GM23248 (cell line): ENCODE results near the gene CCDC18. TPM values are rescaled to one million over a fixed set of nuclear protein-coding genes. Genes with fewer than 3 reads are reported as not detected.
"Not testable (repeated sequence)": the region's sequence is repeated elsewhere in the genome, so short reads cannot be mapped to it uniquely, and the experiment has no call there.

Source experiments
- DNase-seq: peaks from one replicate; pipeline ENCODE4 v3.0.0-alpha.2; 2015
- H2AFZ ChIP-seq: fragments of 200-600 bp; sonication (generic); 2 replicates; pipeline ENCODE4 v1.6.1; 2016; ENCODE audit warnings: antibody characterized with exemption
- H3F3A ChIP-seq: fragments of 200-600 bp; sonication (generic); 2 replicates; pipeline ENCODE4 v1.6.1; 2016; ENCODE audit warnings: mild to moderate bottlenecking, antibody characterized with exemption, mixed run types; ENCODE audit not compliant: insufficient read depth
- H3K27ac ChIP-seq: fragments of 200-600 bp; sonication (generic); 2 replicates; pipeline ENCODE4 v1.5.1; 2016; ENCODE audit warnings: mild to moderate bottlenecking
- H3K27me3 ChIP-seq: fragments of 200-600 bp; sonication (generic); replicated peaks from 2 replicates; pipeline ENCODE4 v1.6.1; 2016; ENCODE audit warnings: mild to moderate bottlenecking; ENCODE audit not compliant: insufficient read depth
- H3K36me3 ChIP-seq: fragments of 200-600 bp; sonication (generic); 2 replicates; pipeline ENCODE4 v1.6.1; 2016; ENCODE audit warnings: low read depth, mild to moderate bottlenecking
- H3K4me1 ChIP-seq: fragments of 200-600 bp; sonication (generic); 2 replicates; pipeline ENCODE4 v1.6.1; 2016; ENCODE audit warnings: mild to moderate bottlenecking; ENCODE audit not compliant: insufficient read depth
- H3K4me2 ChIP-seq: fragments of 200-600 bp; sonication (generic); one replicate; pipeline ENCODE4 v1.6.1; 2016; ENCODE audit warnings: mild to moderate bottlenecking; ENCODE audit not compliant: unreplicated experiment
- H3K4me3 ChIP-seq: fragments of 200-600 bp; sonication (generic); 2 replicates; pipeline ENCODE4 v1.5.1; 2016; ENCODE audit warnings: mild to moderate bottlenecking
- H3K79me2 ChIP-seq: fragments of 200-600 bp; sonication (generic); 2 replicates; pipeline ENCODE4 v1.6.1; 2016; ENCODE audit warnings: mild to moderate bottlenecking; ENCODE audit not compliant: insufficient read depth
- H3K9ac ChIP-seq: fragments of 200-600 bp; sonication (generic); 2 replicates; pipeline ENCODE4 v1.6.1; 2016; ENCODE audit warnings: mild to moderate bottlenecking
- H3K9me2 ChIP-seq: fragments of 200-600 bp; sonication (generic); 2 replicates; pipeline ENCODE4 v1.6.1; 2016; ENCODE audit warnings: mixed run types, mild to moderate bottlenecking, moderate library complexity; ENCODE audit not compliant: insufficient read depth
- H3K9me3 ChIP-seq: fragments of 200-600 bp; sonication (generic); one replicate; pipeline ENCODE4 v1.6.1; 2017; ENCODE audit warnings: low read depth
- H4K20me1 ChIP-seq: fragments of 200-600 bp; sonication (generic); 2 replicates; pipeline ENCODE4 v1.6.0; 2016; ENCODE audit not compliant: insufficient read depth
- EZH2 ChIP-seq: fragments of 200-600 bp; sonication (generic); IDR thresholded peaks from 2 replicates; pipeline ENCODE4 v1.6.1; 2018; ENCODE audit warnings: antibody characterized with exemption, mild to moderate bottlenecking; ENCODE audit not compliant: insufficient read depth, poor library complexity, severe bottlenecking
- EZH2phosphoT487 ChIP-seq: fragments of 200-600 bp; sonication (generic); IDR thresholded peaks from 2 replicates; pipeline ENCODE4 v1.6.1; 2018; ENCODE audit warnings: antibody characterized with exemption, moderate library complexity, mild to moderate bottlenecking, low read depth; ENCODE audit not compliant: insufficient read depth
- WGBS, 2 experiments: methylation state at CpG; one replicate each; pipeline ENCODE4 v1.1.6; 2015 to 2017; ENCODE audit warnings: low lambda C conversion rate in 2 of 2, low coverage in 1 of 2; ENCODE audit errors: missing lambda C conversion rate in 2 of 2; 5-methylcytosine and 5-hydroxymethylcytosine counted together
- in situ Hi-C: fragments of 300-500 bp; cut with MboI; formaldehyde crosslinking; loops from 2 replicates; pipeline ENCODE4 v1.15.0; 2020
- polyA plus RNA-seq: library from polyadenylated mRNA; unstranded; fragments of >200 nt; fragmentation: Nextera tagmentation; extraction: Ambion mirVana; gene quantifications from 2 replicates; pipeline ENCODE4 v1.2.1, GENCODE V29; 2016
- total RNA-seq: library from RNA; depleted of rRNA; stranded (reverse); fragments of >200 nt; shearing (Covaris generic); gene quantifications from 2 replicates; pipeline ENCODE4 v1.2.3, GENCODE V29; 2014

The CCDC18 gene
- total and polyA plus RNA-seq, 2 experiments from 2014 or later: 5.7 to 7.8 TPM

DNA sequence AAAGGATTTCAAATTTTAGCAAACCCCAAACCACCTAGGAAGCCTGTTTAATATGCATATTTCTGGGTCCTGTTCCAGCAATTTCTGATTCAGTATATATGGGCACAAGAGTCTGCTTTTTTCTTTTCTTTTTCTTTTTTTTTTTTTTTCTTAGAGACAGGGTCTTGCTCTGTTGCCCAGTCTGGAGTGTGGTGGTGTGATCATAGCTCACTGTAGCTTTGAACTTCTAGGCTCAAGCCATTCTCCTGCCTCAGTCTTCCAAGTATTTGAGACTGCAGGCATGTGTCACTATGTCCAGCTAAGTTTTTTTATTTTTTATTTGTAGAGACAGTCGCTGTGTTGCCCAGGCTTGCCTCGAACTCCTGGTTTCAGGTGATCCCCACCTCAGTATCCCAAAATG lies 34.8 kb downstream of the CCDC18 start:
- no peak overlapping the region for H3K4me3 ChIP-seq
- H3K36me3 ChIP-seq: peaks cover 4% of the 10 kb centered on the region; the same call in 1 of the 2 replicates
- H3K4me1 ChIP-seq: no peaks in the 10 kb centered on the region
- H3K4me2 ChIP-seq: no peak overlapping the region
- no peaks in the 10 kb centered on the region for H3K27me3 ChIP-seq
- WGBS, 2 experiments: 92 to 100% methylated on average over 2 of the region's 2 CpGs
- H3K9me3 ChIP-seq: no peaks in the 10 kb centered on the region
- no peaks in the 10 kb centered on the region for H3K79me2 ChIP-seq
- no peak for DNase-seq
- in situ Hi-C loops: no loop called here
- no peak overlapping the region for H3K9ac ChIP-seq
- H2AFZ ChIP-seq: no peak overlapping the region
- TF ChIP-seq EZH2 (no peak), EZH2phosphoT487 (no peak)
- H3K27ac ChIP-seq: no peak overlapping the region
- H3K9me2 ChIP-seq: no peaks in the 10 kb centered on the region
- H3F3A ChIP-seq: no peaks in the 10 kb centered on the region
- H4K20me1 ChIP-seq: no peaks in the 10 kb centered on the region

DNA sequence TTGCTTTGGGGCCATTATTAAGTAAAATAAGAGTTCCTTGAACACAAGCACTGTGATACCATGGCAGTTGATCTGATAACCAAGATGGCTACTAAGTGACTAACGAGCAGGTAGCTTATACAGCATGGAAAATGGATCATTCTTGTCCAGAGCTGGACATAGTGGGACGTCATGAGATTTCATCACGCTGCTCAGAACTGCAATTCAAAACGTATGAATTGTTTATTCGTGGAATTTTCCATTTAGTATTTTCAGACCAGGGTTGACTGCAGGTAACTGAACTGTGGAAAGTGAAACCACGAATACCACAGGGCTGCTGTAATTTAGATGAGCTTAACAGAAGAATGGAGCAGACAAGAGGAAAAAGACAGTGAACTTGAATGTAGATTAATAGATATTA lies 38.9 kb downstream of the CCDC18 start:
- no peak overlapping the region for H3K4me3 ChIP-seq
- no peaks in the 10 kb centered on the region for H4K20me1 ChIP-seq
- no peaks in the 10 kb centered on the region for H3F3A ChIP-seq
- no peaks in the 10 kb centered on the region for H3K79me2 ChIP-seq
- H3K27me3 ChIP-seq: no peaks in the 10 kb centered on the region
- no peak overlapping the region for H3K27ac ChIP-seq
- DNase-seq: no peak
- H3K4me2 ChIP-seq: no peak overlapping the region
- TF ChIP-seq EZH2phosphoT487 (no peak), EZH2 (no peak)
- no peaks in the 10 kb centered on the region for H3K9me2 ChIP-seq
- H2AFZ ChIP-seq: no peak overlapping the region
- in situ Hi-C loops: no loop called here
- H3K4me1 ChIP-seq: no peaks in the 10 kb centered on the region
- 99% methylated on average over 6 of the region's 6 CpGs for WGBS, 2 experiments
- H3K9ac ChIP-seq: no peak overlapping the region
- peaks cover 18% of the 10 kb centered on the region; the same call in 1 of the 2 replicates for H3K36me3 ChIP-seq
- H3K9me3 ChIP-seq: no peaks in the 10 kb centered on the region

DNA sequence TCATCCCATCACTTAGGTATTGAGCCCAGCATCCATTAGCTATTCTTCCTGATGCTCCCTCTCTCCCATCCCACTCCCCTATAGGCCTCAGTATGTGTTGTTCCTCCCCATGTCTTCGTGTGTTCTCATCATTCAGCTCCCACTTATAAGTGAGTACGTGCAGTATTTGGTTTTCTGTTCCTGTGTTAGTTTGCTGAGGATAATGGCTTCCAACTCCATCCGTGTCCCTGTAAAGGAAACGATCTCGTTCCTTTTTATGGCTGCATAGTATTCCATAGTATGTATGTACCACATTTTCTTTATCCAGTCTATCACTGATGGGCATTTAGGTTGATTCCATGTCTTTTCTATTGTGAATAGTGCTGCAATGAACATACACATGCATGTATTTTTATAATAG lies 40.2 kb downstream of the CCDC18 start:
- WGBS, 2 experiments: 89% methylated on average over 5 of the region's 5 CpGs
- H3K9me2 ChIP-seq, H3K9ac ChIP-seq, H3K4me1 ChIP-seq, H3F3A ChIP-seq, H3K27me3 ChIP-seq, in situ Hi-C loops, DNase-seq, H3K27ac ChIP-seq, H3K9me3 ChIP-seq, H3K4me3 ChIP-seq, H3K4me2 ChIP-seq, H4K20me1 ChIP-seq, H3K79me2 ChIP-seq, H2AFZ ChIP-seq: not testable (repeated sequence)
- H3K36me3 ChIP-seq: peaks cover 18% of the 10 kb centered on the region; the same call in 1 of the 2 replicates

DNA sequence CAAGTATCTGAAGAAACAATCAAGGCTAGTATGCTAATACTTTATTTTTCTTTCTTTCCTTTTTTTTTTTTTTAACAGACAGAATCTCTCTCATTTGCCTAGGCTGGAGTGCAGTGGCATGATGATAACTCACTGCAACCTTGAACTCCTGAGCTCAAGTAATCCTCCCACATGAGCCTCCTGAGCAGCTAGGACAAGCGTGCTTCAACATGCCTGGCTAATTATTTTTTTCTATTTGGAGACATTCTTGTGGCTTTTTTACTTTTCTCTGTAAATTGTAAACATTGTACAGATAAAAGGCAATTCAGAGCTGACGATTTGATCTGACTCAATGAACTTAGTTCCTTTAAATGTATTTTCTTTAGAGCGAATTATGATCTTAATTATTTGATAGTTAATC lies 41.4 kb downstream of the CCDC18 start:
- DNase-seq: no peak
- no peaks in the 10 kb centered on the region for H3K27me3 ChIP-seq
- H2AFZ ChIP-seq: no peak overlapping the region
- no peaks in the 10 kb centered on the region for H3K9me3 ChIP-seq
- no peaks in the 10 kb centered on the region for H3F3A ChIP-seq
- no peaks in the 10 kb centered on the region for H3K4me1 ChIP-seq
- H3K4me3 ChIP-seq: no peak overlapping the region
- WGBS, 2 experiments: 97 to 99% methylated on average over 3 of the region's 3 CpGs
- in situ Hi-C loops: no loop called here
- peaks cover 18% of the 10 kb centered on the region; the same call in 1 of the 2 replicates for H3K36me3 ChIP-seq
- H3K9me2 ChIP-seq: no peaks in the 10 kb centered on the region
- H3K27ac ChIP-seq: no peak overlapping the region
- H3K4me2 ChIP-seq: no peak overlapping the region
- H4K20me1 ChIP-seq: no peaks in the 10 kb centered on the region
- no peak overlapping the region for H3K9ac ChIP-seq
- no peaks in the 10 kb centered on the region for H3K79me2 ChIP-seq
- TF ChIP-seq EZH2phosphoT487 (no peak), EZH2 (no peak)

DNA sequence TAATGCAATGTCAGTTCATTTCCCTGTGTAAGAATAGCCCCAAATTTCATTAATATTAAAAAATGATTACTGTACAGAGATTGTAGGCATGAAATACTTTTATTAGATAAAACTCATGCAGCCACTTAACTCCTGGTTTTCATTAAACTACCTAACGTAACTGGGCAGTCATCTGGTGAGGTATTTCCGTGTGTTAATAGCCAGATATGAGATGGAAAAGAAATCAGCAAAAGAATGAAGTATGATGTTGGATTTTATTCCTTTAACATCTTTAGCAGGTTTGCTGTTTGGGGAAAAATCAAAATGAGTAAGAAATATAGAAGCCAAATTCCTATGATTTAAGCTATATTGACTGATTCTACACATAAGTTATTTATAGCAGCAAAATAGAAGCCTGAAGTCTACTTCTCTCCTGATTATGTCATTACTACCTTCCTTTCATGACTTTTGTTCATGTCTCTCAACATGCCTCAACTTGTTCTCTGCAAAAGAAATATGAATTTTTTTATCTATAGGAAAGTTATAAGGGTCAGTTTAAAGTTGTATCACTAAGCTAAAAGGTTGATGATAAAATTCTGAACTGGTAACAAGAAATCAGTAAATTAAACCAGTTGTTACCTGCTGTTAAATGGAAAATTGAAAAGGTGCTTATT lies 42.6 kb downstream of the CCDC18 start:
- no peaks in the 10 kb centered on the region for H3F3A ChIP-seq
- TF ChIP-seq EZH2phosphoT487 (no peak), EZH2 (no peak)
- in situ Hi-C loops: no loop called here
- no peak overlapping the region for H3K4me3 ChIP-seq
- H3K9ac ChIP-seq: no peak overlapping the region
- no peaks in the 10 kb centered on the region for H4K20me1 ChIP-seq
- H3K27ac ChIP-seq: no peak overlapping the region
- no peaks in the 10 kb centered on the region for H3K79me2 ChIP-seq
- H3K4me1 ChIP-seq: no peaks in the 10 kb centered on the region
- H2AFZ ChIP-seq: no peak overlapping the region; the same call in 1 of the 2 replicates
- H3K9me3 ChIP-seq: no peaks in the 10 kb centered on the region
- no peak for DNase-seq
- H3K36me3 ChIP-seq: peaks cover 18% of the 10 kb centered on the region; the same call in 1 of the 2 replicates
- H3K9me2 ChIP-seq: no peaks in the 10 kb centered on the region
- 94 to 96% methylated on average over 2 of the region's 2 CpGs for WGBS, 2 experiments
- H3K4me2 ChIP-seq: no peak overlapping the region
- H3K27me3 ChIP-seq: no peaks in the 10 kb centered on the region
